Prostate gland (tissue), 2 donors: ENCODE results near the gene CCR2.

Experiments used
- CTCF ChIP-seq, 4 experiments: fragments of 200-600 bp in 2 of 4; fragments of 450-650 bp in 2 of 4; sonication (generic) in 2 of 4; IDR thresholded peaks; 1 replicate in 3 of 4; 2 replicates in 1 of 4; pipeline ENCODE4 v1.5.1; 2016 to 2019; ENCODE audit warnings: antibody characterized with exemption in 4 of 4, mild to moderate bottlenecking in 2 of 4, moderate library complexity in 2 of 4
- POLR2A ChIP-seq: fragments of 450-650 bp; IDR thresholded peaks from one replicate; pipeline ENCODE4 v1.6.1; 2016; ENCODE audit warnings: antibody characterized with exemption, mild to moderate bottlenecking
- POLR2AphosphoS5 ChIP-seq: sonication (generic); formaldehyde crosslinking; IDR thresholded peaks from one replicate; pipeline ENCODE4 v1.6.1; 2017; ENCODE audit warnings: antibody characterized with exemption

- TF ChIP-seq POLR2A (no peak), CTCF (IDR thresholded peaks at IDR 0.05) (no peak), POLR2AphosphoS5 (no peak)
Measured at GRCh38 chr3:46383211-46383950, 29.5 kb downstream of the CCR2 start.
